Measurements from ENCODE around the gene ABCA3. TPM values are rescaled to one million over a fixed set of nuclear protein-coding genes. Genes with fewer than 3 reads are reported as not detected.

The ABCA3 gene
- total RNA-seq, 2 donors from 2014 or later = 8.2 to 24.7 TPM

DNA sequence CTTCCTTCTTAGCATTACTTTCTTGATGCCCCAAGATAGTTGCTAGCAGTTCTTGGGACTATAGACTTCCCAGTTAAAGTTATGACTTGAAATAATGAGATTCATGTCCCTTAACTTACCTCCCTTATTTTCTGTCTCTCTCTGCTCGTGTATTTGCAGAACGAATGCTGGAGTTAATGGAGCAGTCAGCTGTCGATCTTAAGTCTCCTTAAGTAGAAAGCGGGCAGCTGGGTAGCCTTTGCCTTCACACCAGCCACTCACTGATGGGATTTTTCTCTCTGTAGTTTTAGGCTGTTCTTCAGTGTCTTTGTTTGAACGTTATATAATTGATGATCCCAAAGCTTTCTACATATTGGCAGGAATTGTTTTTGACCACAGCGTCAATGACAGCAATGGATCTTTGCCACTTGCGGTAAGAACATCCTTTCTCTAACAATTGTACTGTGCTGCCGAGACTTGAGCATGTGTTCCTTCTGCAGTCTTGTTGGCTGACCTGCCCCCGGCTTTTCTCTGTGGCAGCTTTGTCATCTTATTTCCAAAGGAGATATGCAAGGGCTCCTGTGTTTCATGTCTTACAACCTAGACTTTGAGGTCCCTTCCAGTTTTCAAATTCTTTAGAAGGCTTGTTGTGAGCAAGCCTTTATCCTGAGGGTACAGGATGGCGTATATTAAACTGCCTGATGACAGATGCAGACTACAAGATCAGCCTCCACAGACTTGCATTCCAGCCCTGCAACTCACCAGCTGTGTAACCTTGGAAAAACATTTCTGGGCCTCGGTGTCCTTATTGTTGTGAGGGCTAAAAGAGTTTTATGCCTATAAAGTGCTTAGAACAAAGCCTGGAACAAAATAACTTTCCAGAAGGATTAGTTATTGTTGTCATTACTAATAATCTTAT, 25.1 kb upstream of the ABCA3 start:
- TF ChIP-seq POLR2A (IDR thresholded peaks at IDR 0.05) (no peak), POLR2AphosphoS5 (IDR thresholded peaks at IDR 0.05) (no peak)
- TF ChIP-seq, protein P1, sequence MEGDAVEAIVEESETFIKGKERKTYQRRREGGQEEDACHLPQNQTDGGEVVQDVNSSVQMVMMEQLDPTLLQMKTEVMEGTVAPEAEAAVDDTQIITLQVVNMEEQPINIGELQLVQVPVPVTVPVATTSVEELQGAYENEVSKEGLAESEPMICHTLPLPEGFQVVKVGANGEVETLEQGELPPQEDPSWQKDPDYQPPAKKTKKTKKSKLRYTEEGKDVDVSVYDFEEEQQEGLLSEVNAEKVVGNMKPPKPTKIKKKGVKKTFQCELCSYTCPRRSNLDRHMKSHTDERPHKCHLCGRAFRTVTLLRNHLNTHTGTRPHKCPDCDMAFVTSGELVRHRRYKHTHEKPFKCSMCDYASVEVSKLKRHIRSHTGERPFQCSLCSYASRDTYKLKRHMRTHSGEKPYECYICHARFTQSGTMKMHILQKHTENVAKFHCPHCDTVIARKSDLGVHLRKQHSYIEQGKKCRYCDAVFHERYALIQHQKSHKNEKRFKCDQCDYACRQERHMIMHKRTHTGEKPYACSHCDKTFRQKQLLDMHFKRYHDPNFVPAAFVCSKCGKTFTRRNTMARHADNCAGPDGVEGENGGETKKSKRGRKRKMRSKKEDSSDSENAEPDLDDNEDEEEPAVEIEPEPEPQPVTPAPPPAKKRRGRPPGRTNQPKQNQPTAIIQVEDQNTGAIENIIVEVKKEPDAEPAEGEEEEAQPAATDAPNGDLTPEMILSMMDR (IDR thresholded peaks at IDR 0.05) = no peak
- Histone ChIP-seq H3K4me3 (no peak overlapping the region), H3K27me3 (replicated peaks; ENCODE audit: insufficient read depth) (no peaks in the 10 kb centered on the region), H3K4me1 (replicated peaks) (no peaks in the 10 kb centered on the region), H3K27ac (no peak overlapping the region), H3K9me3 (no peaks in the 10 kb centered on the region), H3K36me3 (no peaks in the 10 kb centered on the region)
- DNase-seq (ENCODE audit: low spot score) = no peak
- intact Hi-C loops (cut with DNase I) = loop anchor here (10.0 kb wide), 1 partner anchor 339 kb away; no protein-coding TSS in a partner anchor
- WGBS = 29% methylated on average over 11 of the region's 11 CpGs

DNA sequence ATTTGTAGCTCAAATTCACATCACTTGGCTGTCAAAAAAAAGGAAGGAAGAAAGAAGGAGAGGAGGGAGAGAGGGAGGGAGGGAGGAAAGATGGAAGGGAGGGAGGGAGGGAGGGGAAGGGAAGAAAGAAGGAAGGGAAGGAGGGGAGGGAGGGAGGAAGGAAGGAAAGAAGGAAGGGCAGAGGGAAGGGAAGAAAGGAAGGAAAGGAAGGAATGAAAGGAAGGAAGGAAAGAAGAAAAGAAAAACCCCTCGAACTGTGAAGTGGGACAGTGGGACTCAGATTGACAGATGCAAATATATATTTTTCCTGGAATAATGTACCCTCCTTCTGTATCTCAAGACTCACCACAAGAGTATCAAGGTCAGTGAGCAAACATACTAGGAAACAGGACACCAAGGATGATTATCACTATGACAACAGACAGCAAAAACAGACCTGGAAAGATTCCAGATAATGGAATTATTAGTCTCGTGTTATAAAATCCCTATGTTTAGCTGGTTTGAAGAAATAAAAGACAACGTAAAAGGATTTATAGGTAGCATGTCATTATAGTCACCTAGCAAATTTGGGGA, 24.2 kb upstream of the ABCA3 start:
- H3K27me3 ChIP-seq (replicated peaks; ENCODE audit: insufficient read depth) = no peaks in the 10 kb centered on the region
- H3K4me1 ChIP-seq (replicated peaks) = no peaks in the 10 kb centered on the region
- no peak for DNase-seq (ENCODE audit: low spot score)
- H3K9me3 ChIP-seq = no peaks in the 10 kb centered on the region
- no peak overlapping the region for H3K4me3 ChIP-seq
- intact Hi-C loops (cut with DNase I) = loop anchor here (10.0 kb wide), 1 partner anchor 340 kb away; no protein-coding TSS in a partner anchor
- H3K36me3 ChIP-seq = no peaks in the 10 kb centered on the region
- WGBS = 4% methylated on average over 3 of the region's 3 CpGs
- TF ChIP-seq POLR2AphosphoS5 (IDR thresholded peaks at IDR 0.05) (no peak), POLR2A (IDR thresholded peaks at IDR 0.05) (no peak)
- TF ChIP-seq, protein P1 (IDR thresholded peaks at IDR 0.05) = no peak
- H3K27ac ChIP-seq = no peak overlapping the region

DNA sequence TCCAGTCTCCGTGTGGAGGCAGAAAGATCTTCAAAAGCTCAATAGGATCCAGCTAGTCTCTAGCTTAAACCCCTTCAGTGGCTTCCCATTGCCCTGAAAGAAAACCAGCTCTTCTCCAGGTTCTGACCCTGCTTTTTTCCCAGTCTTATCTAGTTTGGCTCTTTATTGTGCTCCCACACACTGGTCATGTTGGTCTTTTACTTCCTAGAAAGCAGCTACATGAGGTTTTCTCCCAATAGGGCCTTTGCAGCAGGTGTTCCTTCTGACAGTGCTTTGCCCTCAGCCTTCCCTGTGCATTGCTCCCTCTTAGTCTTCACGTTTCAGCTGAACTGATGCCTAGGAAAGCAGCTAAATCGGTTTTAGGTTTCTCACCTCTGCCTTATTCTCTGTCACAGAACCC, 21.7 kb upstream of the ABCA3 start:
- H3K27ac ChIP-seq = no peak overlapping the region
- H3K4me3 ChIP-seq = no peak overlapping the region
- H3K9me3 ChIP-seq = no peaks in the 10 kb centered on the region
- H3K4me1 ChIP-seq (replicated peaks) = no peaks in the 10 kb centered on the region
- no peaks in the 10 kb centered on the region for H3K36me3 ChIP-seq
- H3K27me3 ChIP-seq (replicated peaks; ENCODE audit: insufficient read depth) = no peaks in the 10 kb centered on the region
- DNase-seq (ENCODE audit: low spot score) = no peak
- 69% methylated on average over 3 of the region's 3 CpGs for WGBS
- intact Hi-C loops (cut with DNase I) = loop anchor here (10.0 kb wide), 1 partner anchor 343 kb away; no protein-coding TSS in a partner anchor
- no peak for TF ChIP-seq POLR2A (IDR thresholded peaks at IDR 0.05)
- TF ChIP-seq, protein P1 (IDR thresholded peaks at IDR 0.05) = no peak
- no peak for TF ChIP-seq POLR2AphosphoS5 (IDR thresholded peaks at IDR 0.05)

DNA sequence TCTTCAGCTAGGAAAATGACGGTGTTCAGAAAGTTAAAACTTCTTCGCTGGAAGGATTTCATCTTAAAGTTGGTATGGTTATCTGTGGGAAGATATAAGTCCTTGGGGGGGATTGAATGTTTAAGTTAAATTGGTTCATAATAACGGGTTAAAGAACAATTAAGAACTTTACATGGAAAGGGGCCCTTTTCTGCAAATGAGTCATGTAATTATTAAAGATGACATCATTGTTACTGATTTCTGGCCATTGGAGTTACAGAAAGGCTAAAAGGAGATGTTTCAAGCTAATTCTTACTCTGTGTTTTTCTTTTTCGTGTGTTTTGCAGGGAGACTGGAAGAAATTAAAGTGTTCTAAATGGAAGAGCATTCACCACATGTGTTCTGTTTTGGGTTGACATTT, 20.6 kb upstream of the ABCA3 start:
- no peak overlapping the region for H3K4me3 ChIP-seq
- no peak overlapping the region for H3K27ac ChIP-seq
- no peaks in the 10 kb centered on the region for H3K27me3 ChIP-seq (replicated peaks; ENCODE audit: insufficient read depth)
- TF ChIP-seq POLR2AphosphoS5 (IDR thresholded peaks at IDR 0.05) = no peak
- TF ChIP-seq, protein P1 (IDR thresholded peaks at IDR 0.05) = no peak
- no peak for TF ChIP-seq POLR2A (IDR thresholded peaks at IDR 0.05)
- intact Hi-C loops (cut with DNase I) = loop anchor here (10.0 kb wide), 1 partner anchor 344 kb away; no protein-coding TSS in a partner anchor
- no peak for DNase-seq (ENCODE audit: low spot score)
- no peaks in the 10 kb centered on the region for H3K9me3 ChIP-seq
- no peaks in the 10 kb centered on the region for H3K4me1 ChIP-seq (replicated peaks)
- H3K36me3 ChIP-seq = no peaks in the 10 kb centered on the region
- 77% methylated on average over 4 of the region's 4 CpGs for WGBS

Measured in prostate gland (tissue), 2 donors.